Osteoblast (primary cell): ENCODE data around the gene RPAP3. TPM values are rescaled to one million over a fixed set of nuclear protein-coding genes. Genes with fewer than 3 reads are reported as not detected.

Experiments used
- DNase-seq: peaks from one replicate; pipeline ENCODE4 v3.0.0; 2011; ENCODE audit warnings: low spot score, mixed read lengths; ENCODE audit not compliant: insufficient read length; ENCODE audit errors: missing footprints
- H2AFZ ChIP-seq: 2 replicates; pipeline ENCODE4 v1.6.0; 2011; ENCODE audit warnings: mild to moderate bottlenecking, low read length
- H3K27ac ChIP-seq: 2 replicates; pipeline ENCODE4 v1.5.1; 2011; ENCODE audit warnings: mild to moderate bottlenecking, low read depth, low read length, moderate library complexity
- H3K27me3 ChIP-seq: 2 replicates; pipeline ENCODE4 v1.6.0; 2012; ENCODE audit warnings: mild to moderate bottlenecking, control low read depth, inconsistent platforms, low read length, moderate library complexity; ENCODE audit not compliant: insufficient read depth
- H3K36me3 ChIP-seq: 2 replicates; pipeline ENCODE4 v1.5.1; 2011; ENCODE audit warnings: mild to moderate bottlenecking, low read length, control low read depth, moderate library complexity; ENCODE audit not compliant: insufficient read depth
- H3K4me1 ChIP-seq: 2 replicates; pipeline ENCODE4 v1.5.1; 2011; ENCODE audit warnings: mild to moderate bottlenecking, low read length, control low read depth, moderate library complexity; ENCODE audit not compliant: insufficient read depth
- H3K4me2 ChIP-seq: 2 replicates; pipeline ENCODE4 v1.6.0; 2011; ENCODE audit warnings: mild to moderate bottlenecking, low read length; ENCODE audit not compliant: insufficient read depth
- H3K4me3 ChIP-seq: fragments of 200-600 bp; sonication (generic); 3 replicates; pipeline ENCODE4 v1.5.1; 2012; ENCODE audit warnings: mild to moderate bottlenecking, low read length, inconsistent platforms; ENCODE audit not compliant: insufficient read depth
- H3K79me2 ChIP-seq: 2 replicates; pipeline ENCODE4 v1.6.0; 2012; ENCODE audit warnings: mild to moderate bottlenecking, low read length, control low read depth, inconsistent platforms; ENCODE audit not compliant: insufficient read depth
- H3K9me3 ChIP-seq: 2 replicates; pipeline ENCODE4 v1.5.1; 2011; ENCODE audit warnings: low read depth, low read length, control low read depth
- H4K20me1 ChIP-seq: 2 replicates; pipeline ENCODE4 v1.6.0; 2012; ENCODE audit warnings: mild to moderate bottlenecking, low read length, control low read depth; ENCODE audit not compliant: insufficient read depth
- total RNA-seq: library from RNA; depleted of rRNA; stranded (reverse); fragments of >200 nt; gene quantifications from 2 replicates; pipeline ENCODE4 v1.2.3, GENCODE V29; 2012
- TF ChIP-seq, protein P1 (sequence below): IDR thresholded peaks from 2 replicates; pipeline ENCODE4 v1.5.1; 2011; ENCODE audit warnings: mild to moderate bottlenecking, low read depth, low read length, moderate library complexity; ENCODE audit errors: extremely low read depth

Gene RPAP3
- total RNA-seq, 1 donor, result 15.6 TPM

DNA sequence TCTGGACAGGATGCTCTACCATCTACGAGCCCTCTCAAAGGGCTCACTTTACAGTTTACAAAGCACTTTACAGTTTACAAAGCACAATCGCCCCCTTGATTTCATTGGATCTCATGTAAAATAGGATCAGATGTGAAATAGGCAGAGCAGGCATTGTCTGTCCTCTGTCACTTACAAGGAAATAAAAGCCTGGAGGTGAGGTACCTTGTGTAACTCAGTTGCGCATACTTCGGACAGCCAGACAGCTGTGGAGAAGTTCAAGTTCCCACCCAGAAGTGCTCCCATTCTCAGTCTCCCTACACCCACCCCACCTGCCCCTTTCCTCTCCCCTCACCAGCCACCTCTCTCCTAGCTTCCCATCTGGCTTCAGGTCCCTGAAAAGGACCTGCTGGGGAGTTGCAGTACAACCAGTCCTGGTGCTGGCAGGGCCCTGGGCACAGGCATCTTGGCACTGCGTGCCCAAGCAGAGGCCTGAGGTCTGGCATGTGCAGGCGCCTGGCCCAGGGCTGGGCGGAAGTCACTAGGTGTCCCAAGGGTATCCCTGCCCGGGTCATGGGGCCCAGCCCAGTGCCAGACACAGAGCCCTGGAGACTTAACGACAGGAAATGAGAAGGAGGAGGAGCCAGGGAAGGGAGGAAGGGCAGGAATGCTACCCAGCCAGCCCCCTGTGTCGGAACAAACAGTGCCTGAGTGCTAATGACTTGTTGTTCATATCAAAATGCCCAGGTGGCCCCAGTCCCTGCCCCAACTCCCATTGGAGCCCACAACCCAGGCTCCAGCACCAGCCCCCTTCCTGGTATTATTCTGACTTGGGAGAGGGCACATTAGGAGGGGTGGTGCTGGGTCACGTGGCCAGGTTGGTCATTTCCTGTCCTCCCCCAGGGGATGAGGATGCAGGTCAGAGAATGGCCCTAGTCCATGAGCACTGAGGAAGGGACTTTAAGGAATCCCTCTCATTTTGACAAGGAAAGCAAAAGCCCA lies 47.5 kb upstream of the RPAP3 start:
- no peaks in the 10 kb centered on the region for H3K27me3 ChIP-seq
- H3K27ac ChIP-seq, result peak overlapping the region; percentile 52
- peak; percentile 90 for DNase-seq
- H3K79me2 ChIP-seq, result no peaks in the 10 kb centered on the region
- peak overlapping the region; percentile 40 for H2AFZ ChIP-seq
- no peaks in the 10 kb centered on the region for H3K36me3 ChIP-seq
- peaks cover 40% of the 10 kb centered on the region for H3K4me1 ChIP-seq
- peak overlapping the region; percentile 11 for H3K4me3 ChIP-seq
- no peaks in the 10 kb centered on the region for H4K20me1 ChIP-seq
- no peaks in the 10 kb centered on the region for H3K9me3 ChIP-seq
- TF ChIP-seq, protein P1, sequence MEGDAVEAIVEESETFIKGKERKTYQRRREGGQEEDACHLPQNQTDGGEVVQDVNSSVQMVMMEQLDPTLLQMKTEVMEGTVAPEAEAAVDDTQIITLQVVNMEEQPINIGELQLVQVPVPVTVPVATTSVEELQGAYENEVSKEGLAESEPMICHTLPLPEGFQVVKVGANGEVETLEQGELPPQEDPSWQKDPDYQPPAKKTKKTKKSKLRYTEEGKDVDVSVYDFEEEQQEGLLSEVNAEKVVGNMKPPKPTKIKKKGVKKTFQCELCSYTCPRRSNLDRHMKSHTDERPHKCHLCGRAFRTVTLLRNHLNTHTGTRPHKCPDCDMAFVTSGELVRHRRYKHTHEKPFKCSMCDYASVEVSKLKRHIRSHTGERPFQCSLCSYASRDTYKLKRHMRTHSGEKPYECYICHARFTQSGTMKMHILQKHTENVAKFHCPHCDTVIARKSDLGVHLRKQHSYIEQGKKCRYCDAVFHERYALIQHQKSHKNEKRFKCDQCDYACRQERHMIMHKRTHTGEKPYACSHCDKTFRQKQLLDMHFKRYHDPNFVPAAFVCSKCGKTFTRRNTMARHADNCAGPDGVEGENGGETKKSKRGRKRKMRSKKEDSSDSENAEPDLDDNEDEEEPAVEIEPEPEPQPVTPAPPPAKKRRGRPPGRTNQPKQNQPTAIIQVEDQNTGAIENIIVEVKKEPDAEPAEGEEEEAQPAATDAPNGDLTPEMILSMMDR, result no peak
- H3K4me2 ChIP-seq, result peak overlapping the region; percentile 27

DNA sequence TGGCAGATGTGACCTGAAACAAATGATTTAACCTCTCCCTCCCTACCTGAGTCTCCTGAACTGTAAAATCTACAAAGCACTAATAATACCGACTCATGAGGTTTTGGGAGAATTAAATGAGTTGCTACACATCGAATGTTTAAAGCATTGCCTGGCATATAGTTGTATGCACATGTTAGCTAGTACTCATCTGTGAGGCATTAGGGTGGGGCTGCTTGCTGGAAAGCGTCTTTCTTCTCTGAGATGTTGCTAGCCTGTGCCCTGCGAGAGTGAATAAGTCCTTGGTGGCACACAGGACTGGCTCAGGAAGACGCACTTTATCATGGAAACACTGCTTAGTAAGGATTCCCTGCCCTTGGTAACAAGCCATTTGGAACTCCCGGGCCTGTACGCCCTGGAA lies 46.7 kb upstream of the RPAP3 start:
- H2AFZ ChIP-seq, result no peak overlapping the region
- no peak overlapping the region for H3K4me3 ChIP-seq
- H3K27ac ChIP-seq, result peak overlapping the region; percentile 52
- H3K27me3 ChIP-seq, result no peaks in the 10 kb centered on the region
- peaks cover 32% of the 10 kb centered on the region for H3K4me1 ChIP-seq
- H3K36me3 ChIP-seq, result no peaks in the 10 kb centered on the region
- DNase-seq, result peak; percentile 95
- no peaks in the 10 kb centered on the region for H3K79me2 ChIP-seq
- no peaks in the 10 kb centered on the region for H3K9me3 ChIP-seq
- no peaks in the 10 kb centered on the region for H4K20me1 ChIP-seq
- TF ChIP-seq, protein P1, result no peak
- H3K4me2 ChIP-seq, result no peak overlapping the region

DNA sequence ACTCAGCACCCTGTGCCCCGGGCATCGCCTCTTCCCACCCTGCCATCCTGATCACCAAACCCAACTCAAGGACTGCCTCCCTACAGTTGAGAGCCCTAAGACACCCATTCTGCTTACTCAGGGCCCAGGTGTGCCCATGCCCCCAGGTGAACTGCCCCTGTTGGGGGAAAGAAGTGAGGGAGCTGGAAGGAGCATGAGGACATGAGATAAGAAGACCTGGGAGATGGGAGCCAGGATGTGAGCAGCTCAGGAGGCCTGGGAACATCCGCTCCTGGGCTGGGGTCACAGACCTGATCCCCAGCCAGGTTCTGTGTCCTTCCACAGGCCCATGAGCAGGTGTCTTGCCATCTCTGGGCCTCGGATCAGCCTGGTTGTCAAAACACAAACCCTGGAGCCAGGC lies 46.3 kb upstream of the RPAP3 start:
- Histone ChIP-seq H3K27ac (peak overlapping the region; percentile 52), H2AFZ (no peak overlapping the region), H3K27me3 (no peaks in the 10 kb centered on the region), H3K4me1 (peaks cover 28% of the 10 kb centered on the region), H3K79me2 (no peaks in the 10 kb centered on the region), H4K20me1 (no peaks in the 10 kb centered on the region), H3K9me3 (no peaks in the 10 kb centered on the region), H3K36me3 (no peaks in the 10 kb centered on the region), H3K4me3 (no peak overlapping the region), H3K4me2 (no peak overlapping the region)
- peak; percentile 84 for DNase-seq
- TF ChIP-seq, protein P1, result no peak

DNA sequence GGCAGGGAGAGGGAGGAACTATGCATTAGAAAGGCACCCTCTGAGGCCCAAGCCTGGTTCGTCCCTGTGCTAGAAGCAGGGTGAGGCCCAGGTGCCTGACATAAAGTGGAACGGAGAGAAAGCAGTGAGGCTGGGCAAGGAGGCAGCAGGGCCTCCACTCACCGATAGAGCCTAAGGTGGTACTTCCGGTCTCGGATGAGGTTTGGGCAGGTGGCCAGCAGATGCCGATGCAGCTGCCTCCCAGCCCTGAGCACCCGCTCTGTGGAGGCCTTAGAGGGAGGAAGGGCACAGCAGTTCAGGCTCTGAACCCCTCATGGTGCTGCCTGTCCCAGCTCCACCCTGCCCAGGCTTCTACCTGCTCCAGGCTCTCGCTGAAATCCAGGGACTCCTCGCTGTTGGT lies 45.7 kb upstream of the RPAP3 start:
- peaks cover 27% of the 10 kb centered on the region for H3K4me1 ChIP-seq
- H3K36me3 ChIP-seq, result no peaks in the 10 kb centered on the region
- no peak overlapping the region for H3K4me2 ChIP-seq
- no peak overlapping the region for H3K27ac ChIP-seq
- TF ChIP-seq, protein P1, result no peak
- no peaks in the 10 kb centered on the region for H3K27me3 ChIP-seq
- H3K4me3 ChIP-seq, result no peak overlapping the region
- no peaks in the 10 kb centered on the region for H3K9me3 ChIP-seq
- no peaks in the 10 kb centered on the region for H4K20me1 ChIP-seq
- H3K79me2 ChIP-seq, result no peaks in the 10 kb centered on the region
- peak; percentile 77 for DNase-seq
- H2AFZ ChIP-seq, result no peak overlapping the region
